Measurements from ENCODE around the gene MRS2.
"Not testable (repeated sequence)": the region's sequence is repeated elsewhere in the genome, so short reads cannot be mapped to it uniquely, and the experiment has no call there.

MRS2 gene

DNA sequence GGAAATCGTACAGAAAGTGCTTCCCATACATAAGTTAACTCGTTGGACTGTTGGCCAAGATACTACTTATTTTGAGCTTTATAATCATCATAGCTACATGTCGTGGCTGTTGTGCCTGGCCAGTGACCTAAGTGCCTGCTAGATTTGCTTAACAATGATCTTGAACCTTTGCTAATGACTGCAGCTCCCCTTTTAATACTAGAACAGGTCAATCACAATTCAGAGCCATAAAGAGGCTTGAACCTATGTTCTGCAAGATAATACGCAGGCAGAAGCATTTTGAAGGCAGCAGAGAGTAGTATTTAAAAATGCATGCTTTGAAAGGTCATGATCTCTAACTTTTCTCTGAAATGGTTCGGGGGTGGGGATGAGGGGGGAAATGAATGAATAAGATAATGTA is 2.5 kb downstream of the MRS2 start:
- Histone ChIP-seq H3K27ac (no peak overlapping the region), H3K4me3 (no peak overlapping the region)
- TF ChIP-seq, protein P1, sequence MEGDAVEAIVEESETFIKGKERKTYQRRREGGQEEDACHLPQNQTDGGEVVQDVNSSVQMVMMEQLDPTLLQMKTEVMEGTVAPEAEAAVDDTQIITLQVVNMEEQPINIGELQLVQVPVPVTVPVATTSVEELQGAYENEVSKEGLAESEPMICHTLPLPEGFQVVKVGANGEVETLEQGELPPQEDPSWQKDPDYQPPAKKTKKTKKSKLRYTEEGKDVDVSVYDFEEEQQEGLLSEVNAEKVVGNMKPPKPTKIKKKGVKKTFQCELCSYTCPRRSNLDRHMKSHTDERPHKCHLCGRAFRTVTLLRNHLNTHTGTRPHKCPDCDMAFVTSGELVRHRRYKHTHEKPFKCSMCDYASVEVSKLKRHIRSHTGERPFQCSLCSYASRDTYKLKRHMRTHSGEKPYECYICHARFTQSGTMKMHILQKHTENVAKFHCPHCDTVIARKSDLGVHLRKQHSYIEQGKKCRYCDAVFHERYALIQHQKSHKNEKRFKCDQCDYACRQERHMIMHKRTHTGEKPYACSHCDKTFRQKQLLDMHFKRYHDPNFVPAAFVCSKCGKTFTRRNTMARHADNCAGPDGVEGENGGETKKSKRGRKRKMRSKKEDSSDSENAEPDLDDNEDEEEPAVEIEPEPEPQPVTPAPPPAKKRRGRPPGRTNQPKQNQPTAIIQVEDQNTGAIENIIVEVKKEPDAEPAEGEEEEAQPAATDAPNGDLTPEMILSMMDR (IDR thresholded peaks at IDR 0.05) = no peak
- DNase-seq (ENCODE audit: low spot score) = no peak

DNA sequence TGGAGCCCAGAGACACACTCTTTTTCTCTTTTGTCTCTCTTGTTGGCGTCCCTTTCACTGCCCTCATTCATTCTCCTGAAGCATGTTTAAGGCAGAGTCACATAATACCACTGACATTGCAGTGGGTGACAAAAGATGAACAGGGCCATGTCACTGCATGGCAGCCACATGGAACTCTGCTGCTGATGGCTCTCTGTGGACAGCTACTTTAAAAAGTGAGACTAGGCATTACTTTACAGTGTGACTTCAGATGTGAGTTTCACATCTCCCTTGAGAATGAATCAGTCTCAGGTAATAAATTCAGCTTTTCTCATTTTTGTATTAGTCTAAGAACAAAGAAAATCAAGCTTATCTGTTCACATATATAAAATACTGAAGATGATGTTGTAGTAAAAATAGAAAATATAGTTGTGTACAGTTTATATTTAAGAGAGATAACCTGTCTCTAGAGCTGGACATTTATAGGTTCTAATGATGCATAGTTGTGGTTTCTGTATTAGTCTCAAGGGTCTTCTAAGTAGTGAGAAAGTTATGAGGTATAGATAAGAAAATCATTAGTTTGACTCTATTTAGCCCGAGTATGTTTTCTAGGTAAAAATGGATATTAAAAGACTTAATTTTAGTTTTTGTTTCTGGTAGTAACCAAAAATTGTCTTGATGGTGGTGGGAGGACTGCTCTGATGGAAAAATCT is 6.1 kb downstream of the MRS2 start:
- Histone ChIP-seq H3K4me3 (no peak overlapping the region), H3K27ac (no peak overlapping the region)
- no peak for DNase-seq (ENCODE audit: low spot score)
- TF ChIP-seq, protein P1 (IDR thresholded peaks at IDR 0.05) = no peak

DNA sequence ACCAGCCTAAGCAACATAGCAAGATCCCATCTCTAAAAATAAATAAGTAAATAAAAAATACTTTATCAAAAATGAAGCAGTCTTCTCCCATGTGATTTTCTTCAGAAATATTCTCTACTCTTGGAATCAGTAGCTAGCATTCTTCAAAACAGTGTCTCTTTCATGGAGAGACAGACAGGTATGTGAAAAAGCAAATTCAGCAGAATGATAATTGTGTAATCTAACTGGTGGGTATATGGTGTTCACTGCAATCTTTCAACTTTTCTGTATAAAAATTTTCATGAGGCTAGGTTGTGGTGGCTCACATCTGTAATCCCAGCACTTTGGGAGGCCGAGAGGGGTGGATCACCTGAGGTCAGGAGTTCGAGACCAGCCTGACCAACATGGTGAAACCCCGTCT is 7.9 kb downstream of the MRS2 start:
- TF ChIP-seq, protein P1 (IDR thresholded peaks at IDR 0.05) = no peak

DNA sequence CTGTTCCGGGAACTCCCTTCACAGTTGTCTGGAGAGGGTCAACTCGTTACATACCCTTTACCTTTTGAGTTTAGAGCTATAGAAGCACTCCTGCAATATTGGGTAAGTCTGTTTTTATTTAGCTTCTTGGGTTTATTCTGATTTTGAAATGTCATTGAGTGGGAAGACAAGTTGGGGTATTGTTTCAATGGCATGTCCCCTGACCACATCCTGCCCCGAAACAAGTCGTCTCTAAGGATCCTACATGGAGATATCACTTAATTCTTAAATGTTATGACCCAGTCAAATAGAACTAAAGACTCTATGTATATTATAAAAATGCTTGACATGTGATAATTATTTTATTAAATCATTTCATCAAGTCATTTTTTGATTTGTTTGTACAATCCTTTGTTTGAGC is 9.6 kb downstream of the MRS2 start:
- H3K4me3 ChIP-seq = no peak overlapping the region
- DNase-seq (ENCODE audit: low spot score) = no peak
- TF ChIP-seq, protein P1 (IDR thresholded peaks at IDR 0.05) = no peak
- H3K27ac ChIP-seq = no peak overlapping the region

More for the DNA sequence above, 7.9 kb downstream of the MRS2 start:
- DNase-seq (ENCODE audit: low spot score) = no peak
- H3K27ac ChIP-seq = no peak overlapping the region
- H3K4me3 ChIP-seq = no peak overlapping the region

DNA sequence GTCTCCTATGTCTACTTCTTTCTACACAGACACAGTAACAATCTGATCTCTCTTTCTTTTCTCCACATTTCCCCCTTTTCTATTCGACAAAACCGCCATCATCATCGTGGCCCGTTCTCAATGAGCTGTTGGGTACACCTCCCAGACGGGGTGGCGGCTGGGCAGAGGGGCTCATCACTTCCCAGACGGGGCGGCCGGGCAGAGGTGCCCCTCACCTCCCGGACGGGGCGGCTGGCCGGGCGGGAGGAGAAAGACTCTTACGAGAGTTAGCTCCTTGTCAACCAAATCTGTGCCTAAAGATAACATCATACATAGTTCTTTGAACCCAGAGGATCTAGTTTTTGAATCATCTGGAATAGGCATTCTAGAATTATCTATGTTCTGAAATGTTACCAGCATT is 11.8 kb downstream of the MRS2 start:
- DNase-seq (ENCODE audit: low spot score); H3K27ac ChIP-seq: not testable (repeated sequence)

DNA sequence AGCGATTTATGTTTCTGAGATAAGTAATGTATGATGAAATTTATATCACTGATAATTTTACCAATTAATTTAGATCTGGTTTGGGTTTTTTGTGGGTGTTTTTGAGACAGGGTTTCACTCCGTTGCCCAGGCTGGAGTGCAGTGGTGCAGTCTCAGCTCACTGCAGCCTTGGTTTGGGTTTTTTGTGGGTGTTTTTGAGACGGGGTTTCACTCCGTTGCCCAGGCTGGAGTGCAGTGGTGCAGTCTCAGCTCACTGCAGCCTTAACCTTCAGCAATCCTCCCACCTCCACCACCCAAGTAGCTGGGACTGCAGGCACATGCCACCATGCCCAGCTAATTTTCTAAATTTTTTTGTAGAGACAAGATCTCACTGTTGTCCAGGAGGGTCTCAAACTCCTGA is 13.0 kb downstream of the MRS2 start:
- TF ChIP-seq, protein P1 (IDR thresholded peaks at IDR 0.05) = no peak
- Histone ChIP-seq H3K4me3 (no peak overlapping the region), H3K27ac (no peak overlapping the region)
- no peak for DNase-seq (ENCODE audit: low spot score)

More for the DNA sequence above, 11.8 kb downstream of the MRS2 start:
- H3K4me3 ChIP-seq = not testable (repeated sequence)

DNA sequence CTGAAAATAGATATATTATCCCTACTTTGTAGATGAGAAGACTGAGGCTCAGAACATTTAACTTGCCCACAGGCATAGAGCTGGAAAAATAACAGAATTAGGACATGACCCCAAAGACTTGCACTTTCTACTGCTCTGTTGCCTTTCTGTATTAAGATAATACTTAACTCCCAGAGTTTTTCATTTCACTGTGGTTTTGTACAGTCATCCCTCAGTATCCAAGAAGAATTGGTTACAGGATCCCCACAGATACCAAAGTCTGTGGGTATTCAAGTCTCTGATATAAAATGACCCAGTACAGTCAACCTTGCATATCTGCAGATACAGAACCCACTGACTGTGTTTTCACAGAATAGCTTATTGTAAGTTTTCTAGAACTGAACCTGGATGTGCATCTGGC is 16.8 kb downstream of the MRS2 start:
- no peak for DNase-seq (ENCODE audit: low spot score)
- Histone ChIP-seq H3K27ac (no peak overlapping the region), H3K4me3 (no peak overlapping the region)
- TF ChIP-seq, protein P1 (IDR thresholded peaks at IDR 0.05) = no peak
